K562 (cell line): ENCODE measurements around the gene PCF11. TPM values are rescaled to one million over a fixed set of nuclear protein-coding genes. Genes with fewer than 3 reads are reported as not detected.
A peak's percentile ranks its signal among the peaks of the same experiment; 100 is the strongest.

Experiments used
- ATAC-seq: fragments of 200-7000 bp; cut with Tn5 transposase; 3 replicates; pipeline ENCODE4 v1.9.1; 2020; ENCODE audit warnings: moderate library complexity
- BruUV-seq: library from RNA; stranded (reverse); fragments of 400-500 nt; replicated peaks from 2 replicates; lab custom pipeline; 2021; lab: Mats Ljungman, UMichigan
- CTCF ChIA-PET: fragments of 300-600 bp; formaldehyde crosslinking; extraction: SDS; loops from one replicate; lab custom pipeline; 2021; ENCODE audit warnings: low intra/inter-chr PET ratio; lab: Yijun Ruan, JAX
- POLR2A ChIA-PET: fragments of 300-600, 350-650 bp; sonication (Branson Sonifier 250); formaldehyde crosslinking; extraction: SDS; loops from one replicate; lab custom pipeline; 2021; ENCODE audit warnings: antibody characterized with exemption, inconsistent platforms; lab: Yijun Ruan, JAX
- DNase-seq, 4 experiments: peaks; one replicate each; pipeline versions ENCODE4 v3.0.0 to v3.0.0-alpha.2; 2011 to 2018; ENCODE audit warnings: low spot score in 3 of 4, mixed read lengths in 3 of 4; ENCODE audit errors: extremely low read depth in 1 of 4
- FAIRE-seq: peaks from 2 replicates; lab custom pipeline; 2011; peaks lifted over from hg19 to GRCh38; lab: Jason Lieb, UNC
- H2AFZ ChIP-seq: 2 replicates; pipeline ENCODE4 v1.6.0; 2011; ENCODE audit warnings: low read depth, low read length, control low read depth, inconsistent platforms
- H3K27ac ChIP-seq: fragments of 200-600 bp; 3 replicates; pipeline ENCODE4 v1.8.0; 2011; ENCODE audit warnings: low read depth, mild to moderate bottlenecking, control low read depth, inconsistent platforms, low read length, moderate library complexity, mixed read lengths; ENCODE audit errors: extremely low read depth
- H3K27me3 ChIP-seq, 2 experiments: fragments of 300-600 bp in 1 of 2; 2 replicates in 1 of 2; 3 replicates in 1 of 2; pipeline versions ENCODE4 v1.6.0 to v1.8.0; 2011; ENCODE audit warnings: inconsistent platforms in 2 of 2, low read length in 2 of 2, mild to moderate bottlenecking in 1 of 2, mixed read lengths in 1 of 2, moderate library complexity in 1 of 2; ENCODE audit not compliant: control insufficient read depth in 2 of 2, insufficient read depth in 2 of 2
- H3K36me3 ChIP-seq: fragments of 300-600 bp; 3 replicates; pipeline ENCODE4 v1.8.0; 2011; ENCODE audit warnings: mild to moderate bottlenecking, low read length, inconsistent platforms; ENCODE audit not compliant: control insufficient read depth, insufficient read depth
- H3K4me1 ChIP-seq, 2 experiments: fragments of 200-600 bp in 1 of 2; replicated peaks in 1 of 2; 2 replicates in 1 of 2; 3 replicates in 1 of 2; pipeline versions ENCODE4 v1.5.1 to v1.8.0; 2011; ENCODE audit warnings: inconsistent platforms in 2 of 2, low read length in 2 of 2, mild to moderate bottlenecking in 1 of 2, mixed read lengths in 1 of 2, moderate library complexity in 1 of 2; ENCODE audit not compliant: control insufficient read depth in 2 of 2, insufficient read depth in 2 of 2
- H3K4me2 ChIP-seq: 2 replicates; pipeline ENCODE4 v1.6.1; 2011; ENCODE audit warnings: low read length, control low read depth, inconsistent platforms, mixed read lengths; ENCODE audit not compliant: insufficient read depth
- H3K4me3 ChIP-seq: fragments of 200-600 bp; sonication (generic), shearing (Covaris generic); 2 replicates; pipeline ENCODE4 v1.5.1; 2016; ENCODE audit warnings: control low read depth, inconsistent platforms
- H3K79me2 ChIP-seq: fragments of 200-600 bp; 3 replicates; pipeline ENCODE4 v1.8.0; 2011; ENCODE audit warnings: low read length, inconsistent platforms; ENCODE audit not compliant: control insufficient read depth, insufficient read depth
- H3K9ac ChIP-seq, 2 experiments: 2 replicates each; pipeline versions ENCODE4 v1.6.0 to v1.6.1; 2011; ENCODE audit warnings: low read depth in 2 of 2, low read length in 2 of 2, control low read depth in 1 of 2, inconsistent platforms in 1 of 2, mild to moderate bottlenecking in 1 of 2, mixed read lengths in 1 of 2; ENCODE audit not compliant: insufficient read depth in 1 of 2
- H3K9me1 ChIP-seq: one replicate; pipeline ENCODE4 v1.6.0; 2011; ENCODE audit warnings: inconsistent platforms, mild to moderate bottlenecking, low read length, moderate library complexity; ENCODE audit not compliant: control insufficient read depth, insufficient read depth
- H3K9me3 ChIP-seq: replicated peaks from 2 replicates; pipeline ENCODE4 v1.5.1; 2011; ENCODE audit warnings: low read depth, low read length, inconsistent platforms; ENCODE audit not compliant: control insufficient read depth, insufficient read depth
- H4K20me1 ChIP-seq: replicated peaks from 2 replicates; pipeline ENCODE4 v1.6.1; 2011; ENCODE audit warnings: low read length, inconsistent platforms, mixed read lengths; ENCODE audit not compliant: control insufficient read depth, insufficient read depth
- ATF6 ChIP-seq: sonication (generic); formaldehyde crosslinking; IDR thresholded peaks from 2 replicates; pipeline ENCODE4 v1.4.0; 2020; ENCODE audit warnings: mild to moderate bottlenecking, missing genetic modification reagents
- BHLHE40 ChIP-seq: IDR thresholded peaks from 2 replicates; pipeline ENCODE4 v1.6.1; 2011; ENCODE audit warnings: low read length, improper control_type of control experiment
- CREB3 ChIP-seq: fragments of 450-650 bp; conservative IDR thresholded peaks from 2 replicates; pipeline ENCODE4 v1.6.1; 2016; ENCODE audit warnings: missing genetic modification characterization, low read depth, mild to moderate bottlenecking, missing compliant biosample characterization, moderate library complexity
- DDX20 ChIP-seq: fragments of 450-650 bp; IDR thresholded peaks from 2 replicates; pipeline ENCODE4 v1.6.1; 2016; ENCODE audit warnings: missing genetic modification characterization, low read depth, mild to moderate bottlenecking, missing compliant biosample characterization, moderate library complexity
- DMBX1 ChIP-seq: fragments of 250-450 bp; sonication (Bioruptor Pico); IDR thresholded peaks from 2 replicates; pipeline ENCODE4 v1.8.0; 2022; ENCODE audit warnings: inconsistent platforms, mild to moderate bottlenecking, moderate library complexity, borderline replicate concordance
- ETS1 ChIP-seq: conservative IDR thresholded peaks from 2 replicates; pipeline ENCODE4 v1.6.1; 2011; ENCODE audit warnings: low read depth, mild to moderate bottlenecking, low read length; ENCODE audit not compliant: control insufficient read depth
- HDAC1 ChIP-seq, 2 experiments: fragments of 450-650 bp; IDR thresholded peaks; 2 replicates each; pipeline ENCODE4 v1.6.1; 2016 to 2017; ENCODE audit warnings: inconsistent platforms in 1 of 2, mild to moderate bottlenecking in 1 of 2, moderate library complexity in 1 of 2
- KAT7 ChIP-seq: sonication (generic); formaldehyde crosslinking; IDR thresholded peaks from 2 replicates; pipeline ENCODE4 v1.8.0; 2022; ENCODE audit warnings: missing genetic modification reagents, mild to moderate bottlenecking, borderline replicate concordance
- MLX ChIP-seq, 2 experiments: fragments of 450-650 bp in 1 of 2; sonication (generic) in 1 of 2; formaldehyde crosslinking; conservative IDR thresholded peaks; 2 replicates each; pipeline versions ENCODE4 v1.4.0 to v1.8.1; 2020 to 2022; ENCODE audit warnings: mild to moderate bottlenecking in 1 of 2, missing genetic modification reagents in 1 of 2
- NUFIP1 ChIP-seq: fragments of 450-650 bp; IDR thresholded peaks from 2 replicates; pipeline ENCODE4 v1.6.1; 2018; ENCODE audit not compliant: partially characterized antibody
- PHB ChIP-seq: fragments of 250-450 bp; sonication (Bioruptor Pico); IDR thresholded peaks from 2 replicates; pipeline ENCODE4 v1.5.0; 2021
- RBM17 ChIP-seq: fragments of 200-400 bp; formaldehyde crosslinking; IDR thresholded peaks from 2 replicates; pipeline ENCODE4 v1.6.1; 2017; ENCODE audit warnings: low read depth, mild to moderate bottlenecking, low read length, borderline replicate concordance
- SAFB2 ChIP-seq: fragments of 200-400 bp; formaldehyde crosslinking; IDR thresholded peaks from 2 replicates; pipeline ENCODE4 v1.6.1; 2018; ENCODE audit warnings: borderline replicate concordance, low read length, low read depth, moderate library complexity; ENCODE audit not compliant: severe bottlenecking
- TCFL5 ChIP-seq: fragments of 250-450 bp; sonication (Bioruptor Pico); conservative IDR thresholded peaks from 2 replicates; pipeline ENCODE4 v1.6.1; 2021; ENCODE audit warnings: mild to moderate bottlenecking, moderate library complexity, matching md5 sums
- THRB ChIP-seq: fragments of 450-650 bp; formaldehyde crosslinking; conservative IDR thresholded peaks from 2 replicates; pipeline ENCODE4 v1.4.0; 2022; ENCODE audit warnings: mild to moderate bottlenecking, missing genetic modification characterization
- ZNF75A ChIP-seq: fragments of 450-650 bp; formaldehyde crosslinking; IDR thresholded peaks from 2 replicates; pipeline ENCODE4 v1.4.0; 2020; ENCODE audit warnings: mild to moderate bottlenecking
- whole genome bisulfite sequencing: fragments of 100-300 bp; shearing (Covaris generic); methylation state at CpG from one replicate; pipeline ENCODE4 v1.1.6; 2016; ENCODE audit warnings: low coverage, mixed read lengths; ENCODE audit not compliant: insufficient coverage; ENCODE audit errors: missing lambda C conversion rate; 5-methylcytosine and 5-hydroxymethylcytosine counted together
- in situ Hi-C: fragments of 300-500 bp; cut with MboI; formaldehyde crosslinking; loops from 4 replicates; pipeline ENCODE4 v1.15.0; 2018; ENCODE audit warnings: inconsistent platforms, mixed read lengths
- intact Hi-C: fragments of 100-400 bp; cut with micrococcal nuclease; formaldehyde crosslinking; loops from 2 replicates; pipeline ENCODE4 v1.14.2; 2022
- polyA plus RNA-seq, 8 experiments: library from polyadenylated mRNA; depleted of rRNA in 4 of 8; stranded (reverse) in 5 of 8; unstranded in 3 of 8; fragments of >200 nt; fragmentation: Nextera tagmentation in 2 of 8; fragmentation: Illumina TruSeq in 1 of 8; extraction: Ambion mirVana in 2 of 8; extraction: Trizol in 1 of 8; gene quantifications; 2 replicates each; pipeline versions ENCODE4 v1.2.1 to v1.2.3, GENCODE V29; 2011 to 2014; ENCODE audit warnings: inconsistent platforms in 1 of 8, missing spikeins in 1 of 8
- total RNA-seq, 7 experiments: library from RNA; depleted of rRNA in 6 of 7; stranded (reverse); fragments of >200 nt in 6 of 7; fragmentation: Illumina TruSeq in 2 of 7; extraction: Trizol in 2 of 7; gene quantifications; 2 replicates each; pipeline versions ENCODE4 v1.2.1 to v1.2.3, GENCODE V29; 2011 to 2021; ENCODE audit warnings: low replicate concordance in 1 of 7

PCF11 gene
- total and polyA plus RNA-seq, 9 of the 15 experiments (the other 6 are each of a cell fraction or from before 2014, with no cell fraction given), result 9.3 to 91.6 (median 54.4) TPM

- TF ChIP-seq ATF6 (no peak), CREB3 (no peak), BHLHE40 (no peak), DMBX1 (no peak), TCFL5 (CRISPR knock-in tag) (no peak), DDX20 (tag) (no peak), MLX (CRISPR knock-in tag; conservative IDR thresholded peaks at IDR 0.05) (no peak)
Observed at GRCh38 chr11:83112886-83113285, 44.0 kb upstream of the PCF11 start (continued).

- DNase-seq, result no peak
- ATAC-seq, result no peak
- 0 out of 2 replicates have a peak overlapping the region, but pooled peaks have one; percentile 77 for H2AFZ ChIP-seq
- ChIA-PET CTCF (no interaction called here), POLR2A (no interaction called here)
- no TSS peak for BruUV-seq
- no peaks in the 10 kb centered on the region for H3K27me3 ChIP-seq
- H3K27ac ChIP-seq, result no peak overlapping the region
- peaks cover 0 to 6% of the 10 kb centered on the region in 2 experiments; a peak in 2 of 5 replicates for H3K4me1 ChIP-seq
- WGBS, result 84% methylated on average over 3 of the region's 3 CpGs
- intact Hi-C loops (no loop called here), in situ Hi-C loops (no loop called here)
- H3K4me2 ChIP-seq, result no peak overlapping the region
- H3K9ac ChIP-seq, result no peak overlapping the region
- no peaks in the 10 kb centered on the region for H3K36me3 ChIP-seq
- H3K9me3 ChIP-seq, result no peaks in the 10 kb centered on the region
- no peak for FAIRE-seq
- no peaks in the 10 kb centered on the region for H3K79me2 ChIP-seq
- no peaks in the 10 kb centered on the region for H3K9me1 ChIP-seq
- H4K20me1 ChIP-seq, result no peaks in the 10 kb centered on the region
- H3K4me3 ChIP-seq, result no peak overlapping the region
- TF ChIP-seq THRB (no peak), PHB (CRISPR knock-in tag) (no peak), NUFIP1 (no peak), ZNF75A (CRISPR knock-in tag) (no peak), KAT7 (CRISPR knock-in tag) (no peak), HDAC1 (IDR thresholded peaks at IDR 0.05) (no peak), SAFB2 (no peak), ETS1 (no peak), RBM17 (no peak)
Observed at GRCh38 chr11:83115026-83115425, 41.9 kb upstream of the PCF11 start.
